Spleen (tissue), 11 donors: ENCODE measurements around the gene SERINC5. TPM values are rescaled to one million over a fixed set of nuclear protein-coding genes. Genes with fewer than 3 reads are reported as not detected.
A peak's percentile ranks its signal among the peaks of the same experiment; 100 is the strongest.
"Not testable (repeated sequence)": the region's sequence is repeated elsewhere in the genome, so short reads cannot be mapped to it uniquely, and the experiment has no call there.

ENCODE experiments used
- DNase-seq: peaks from one replicate; pipeline ENCODE4 v3.0.0-alpha.2; 2020
- H3K27ac ChIP-seq, 8 donors: fragments of 200-600 bp; sonication (generic) in 7 of 8; 1 replicate in 4 of 8; 2 replicates in 4 of 8; pipeline versions ENCODE4 v1.5.0 to v1.8.0; 2016 to 2021; ENCODE audit warnings: inconsistent platforms in 4 of 8, mild to moderate bottlenecking in 4 of 8, moderate library complexity in 1 of 8
- H3K27me3 ChIP-seq, 7 donors: fragments of 200-600 bp; sonication (generic) in 6 of 7; replicated peaks in 1 of 7; 1 replicate in 4 of 7; 2 replicates in 3 of 7; pipeline versions ENCODE4 v1.5.0 to v1.8.0; 2016 to 2021; ENCODE audit warnings: inconsistent platforms in 3 of 7, mild to moderate bottlenecking in 1 of 7
- H3K36me3 ChIP-seq, 6 donors: fragments of 200-600 bp; sonication (generic) in 5 of 6; 1 replicate in 4 of 6; 2 replicates in 2 of 6; pipeline versions ENCODE4 v1.5.0 to v1.8.0; 2016 to 2021; ENCODE audit warnings: inconsistent platforms in 2 of 6
- H3K4me1 ChIP-seq, 6 donors: fragments of 200-600 bp; sonication (generic) in 5 of 6; 1 replicate in 3 of 6; 2 replicates in 3 of 6; pipeline versions ENCODE4 v1.5.0 to v1.8.0; 2016 to 2021; ENCODE audit warnings: inconsistent platforms in 3 of 6
- H3K4me3 ChIP-seq, 8 donors: fragments of 200-600 bp; sonication (generic) in 7 of 8; 1 replicate in 4 of 8; 2 replicates in 4 of 8; pipeline versions ENCODE4 v1.5.0 to v1.8.0; 2016 to 2021; ENCODE audit warnings: inconsistent platforms in 4 of 8, mild to moderate bottlenecking in 4 of 8, moderate library complexity in 2 of 8
- H3K9me3 ChIP-seq, 8 donors: fragments of 200-600 bp; sonication (generic) in 7 of 8; 1 replicate in 4 of 8; 2 replicates in 4 of 8; pipeline versions ENCODE4 v1.5.0 to v1.8.0; 2016 to 2021; ENCODE audit warnings: inconsistent platforms in 4 of 8
- POLR2A ChIP-seq, 3 donors: fragments of 450-650 bp; IDR thresholded peaks; one replicate each; pipeline ENCODE4 v1.5.1; 2017; ENCODE audit warnings: antibody characterized with exemption in 3 of 3, mild to moderate bottlenecking in 1 of 3
- POLR2AphosphoS5 ChIP-seq, 3 donors: sonication (generic); formaldehyde crosslinking; IDR thresholded peaks; one replicate each; pipeline ENCODE4 v1.5.1; 2017; ENCODE audit warnings: antibody characterized with exemption in 3 of 3
- WGBS, 5 donors: extraction: QIAGEN DNeasy Blood & Tissue Kit in 3 of 5; methylation state at CpG; one replicate each; pipeline versions ENCODE4 v1.1.5 to v1.1.7; 2013 to 2018; 5-methylcytosine and 5-hydroxymethylcytosine counted together
- intact Hi-C: fragments of 100-400 bp; cut with DNase I; formaldehyde crosslinking; loops from one replicate; pipeline ENCODE4 v1.15.0; 2023; ENCODE audit warnings: low total_unique reads
- polyA plus RNA-seq, 3 donors: library from polyadenylated mRNA; stranded (reverse); fragments of 200-250 nt; gene quantifications; one replicate each; pipeline ENCODE4 v1.2.1, GENCODE V29; 2013
- total RNA-seq, 7 donors: library from RNA; depleted of rRNA in 3 of 7; stranded (reverse); fragments of >200 nt in 3 of 7; fragmentation: NEBNext Ultra II Directional in 4 of 7; extraction: Animal tissue kit (Norgen Biotek cat#: 25700) in 4 of 7; gene quantifications; one replicate each; pipeline versions ENCODE4 v1.1.0 to v1.2.1, GENCODE V29; 2016 to 2021
- TF ChIP-seq, protein P1 (sequence below), 11 experiments: fragments of 200-600 bp in 7 of 11; fragments of 450-650 bp in 4 of 11; sonication (generic) in 4 of 11; IDR thresholded peaks in 8 of 11; conservative IDR thresholded peaks in 3 of 11; 1 replicate in 7 of 11; 2 replicates in 4 of 11; pipeline versions ENCODE4 v1.4.0 to v1.8.0; 2016 to 2021; ENCODE audit warnings: antibody characterized with exemption in 11 of 11, inconsistent platforms in 4 of 11, mild to moderate bottlenecking in 1 of 11
- donor health status: healthy with polysubstance abuse.
- donor health status: DM: no; HTN: no; CAD: no; lungs with moderate emphysema.
- donor health status: DM: no; HTN: no; CAD: no.
- donor health status: Bipolar disorder and iron deficiency.
- donor health status: healthy.
- donor health status: DM: no; HTN: no; CAD: no.
- donor health status: DM: yes; HTN: yes; CAD: no.

Gene SERINC5
- total and polyA plus RNA-seq, 10 donors = 1.5 to 29.8 (median 21.2) TPM

- H3K4me3 ChIP-seq = no peak overlapping the region
- H3K36me3 ChIP-seq = peaks cover 0 to 34% (median 0%) of the 10 kb centered on the region in 6 donors
- peaks cover 13 to 98% (median 36%) of the 10 kb centered on the region in 6 donors for H3K4me1 ChIP-seq
- H3K27me3 ChIP-seq = no peaks in the 10 kb centered on the region
- TF ChIP-seq POLR2A (IDR thresholded peaks at IDR 0.05) (no peak), POLR2AphosphoS5 (IDR thresholded peaks at IDR 0.05) (peak; percentile 40 to 85 (median 68))
- intact Hi-C loops = no loop called here
- WGBS, 5 donors = 32 to 59% (median 48%) methylated on average over 12 to 13 of the region's 13 CpGs
- peak; percentile 87 for DNase-seq
- no peaks in the 10 kb centered on the region for H3K9me3 ChIP-seq
- H3K27ac ChIP-seq = peak overlapping the region; percentile 61 to 85 (median 79)
Measured at GRCh38 chr5:80141147-80141671, 114.6 kb downstream of the SERINC5 start.

- peaks cover 13 to 100% (median 44%) of the 10 kb centered on the region in 6 donors for H3K4me1 ChIP-seq
- no peak for DNase-seq
- peak overlapping the region; percentile 61 to 85 (median 79) for H3K27ac ChIP-seq
- H3K36me3 ChIP-seq = peaks cover 0 to 27% (median 0%) of the 10 kb centered on the region in 6 donors
- H3K9me3 ChIP-seq = no peaks in the 10 kb centered on the region
- intact Hi-C loops = no loop called here
- TF ChIP-seq, protein P1, sequence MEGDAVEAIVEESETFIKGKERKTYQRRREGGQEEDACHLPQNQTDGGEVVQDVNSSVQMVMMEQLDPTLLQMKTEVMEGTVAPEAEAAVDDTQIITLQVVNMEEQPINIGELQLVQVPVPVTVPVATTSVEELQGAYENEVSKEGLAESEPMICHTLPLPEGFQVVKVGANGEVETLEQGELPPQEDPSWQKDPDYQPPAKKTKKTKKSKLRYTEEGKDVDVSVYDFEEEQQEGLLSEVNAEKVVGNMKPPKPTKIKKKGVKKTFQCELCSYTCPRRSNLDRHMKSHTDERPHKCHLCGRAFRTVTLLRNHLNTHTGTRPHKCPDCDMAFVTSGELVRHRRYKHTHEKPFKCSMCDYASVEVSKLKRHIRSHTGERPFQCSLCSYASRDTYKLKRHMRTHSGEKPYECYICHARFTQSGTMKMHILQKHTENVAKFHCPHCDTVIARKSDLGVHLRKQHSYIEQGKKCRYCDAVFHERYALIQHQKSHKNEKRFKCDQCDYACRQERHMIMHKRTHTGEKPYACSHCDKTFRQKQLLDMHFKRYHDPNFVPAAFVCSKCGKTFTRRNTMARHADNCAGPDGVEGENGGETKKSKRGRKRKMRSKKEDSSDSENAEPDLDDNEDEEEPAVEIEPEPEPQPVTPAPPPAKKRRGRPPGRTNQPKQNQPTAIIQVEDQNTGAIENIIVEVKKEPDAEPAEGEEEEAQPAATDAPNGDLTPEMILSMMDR (IDR thresholded peaks at IDR 0.05 in 8 of 11, conservative IDR thresholded peaks at IDR 0.05 in 3 of 11) = no peak
- TF ChIP-seq POLR2A (IDR thresholded peaks at IDR 0.05) (no peak), POLR2AphosphoS5 (IDR thresholded peaks at IDR 0.05) (no peak)
- no peak overlapping the region for H3K4me3 ChIP-seq
- 68 to 89% (median 84%) methylated on average over 3 of the region's 3 CpGs for WGBS, 5 donors
- H3K27me3 ChIP-seq = no peaks in the 10 kb centered on the region
Measured at GRCh38 chr5:80140496-80140895, 115.4 kb downstream of the SERINC5 start.

DNA sequence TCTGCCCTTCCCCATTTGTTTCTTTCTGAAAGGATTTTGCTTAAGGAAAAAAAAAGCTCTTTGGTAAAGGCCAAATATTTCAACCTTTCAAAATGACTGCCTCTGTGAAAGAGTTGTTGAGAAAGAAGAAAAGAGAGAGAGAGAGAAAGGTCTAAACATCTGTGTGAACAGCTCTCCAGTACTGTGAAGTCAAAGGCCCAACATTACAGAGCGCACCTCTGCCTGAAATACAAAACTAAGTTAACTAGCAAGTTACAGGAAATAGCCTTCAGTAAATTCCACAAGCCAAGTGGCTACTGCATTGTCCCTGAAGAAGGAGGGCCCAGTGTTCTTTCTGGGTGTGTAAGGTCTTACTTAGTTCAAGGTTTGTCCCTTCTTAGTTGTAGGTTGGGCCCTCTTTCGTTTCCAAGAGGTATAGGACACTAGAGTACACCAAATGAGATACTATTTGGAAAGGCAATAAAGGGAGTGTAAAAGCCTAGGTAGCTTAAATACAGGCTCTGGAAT is 116.3 kb downstream of the SERINC5 start:
- Histone ChIP-seq H3K4me3 (no peak overlapping the region), H3K9me3 (no peaks in the 10 kb centered on the region), H3K4me1 (peaks cover 13 to 100% (median 51%) of the 10 kb centered on the region in 6 donors), H3K27ac (peak overlapping the region in 6 of 8 donors; percentile 15 to 85 (median 59)), H3K27me3 (no peaks in the 10 kb centered on the region), H3K36me3 (peaks cover 0 to 18% (median 0%) of the 10 kb centered on the region in 6 donors)
- WGBS, 5 donors = 73 to 85% (median 80%) methylated on average over 2 of the region's 2 CpGs
- TF ChIP-seq POLR2AphosphoS5 (IDR thresholded peaks at IDR 0.05) = no peak
- TF ChIP-seq, protein P1 (IDR thresholded peaks at IDR 0.05 in 8 of 11, conservative IDR thresholded peaks at IDR 0.05 in 3 of 11) = no peak
- TF ChIP-seq POLR2A (IDR thresholded peaks at IDR 0.05) = no peak
- DNase-seq = no peak
- intact Hi-C loops = no loop called here

DNA sequence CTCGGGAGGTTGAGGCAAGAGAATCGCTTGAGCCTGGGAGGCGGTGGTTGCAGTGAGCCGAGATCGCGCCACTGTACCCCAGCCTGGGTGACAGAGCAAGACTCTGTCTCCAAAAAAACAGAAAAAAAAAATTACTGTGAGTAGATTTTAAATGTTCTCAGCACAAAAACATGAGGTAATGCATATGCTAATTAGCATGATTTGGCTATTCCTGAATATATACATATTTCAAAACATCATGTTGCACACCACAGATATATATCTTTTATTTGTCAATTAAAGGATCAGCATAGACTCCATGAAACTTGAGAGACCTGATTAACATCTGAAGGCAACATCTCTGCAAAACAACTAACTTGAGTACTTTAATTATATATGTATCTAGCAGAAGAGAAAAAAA is 117.4 kb downstream of the SERINC5 start:
- H3K4me1 ChIP-seq = peaks cover 13 to 100% (median 49%) of the 10 kb centered on the region in 6 donors
- no peak overlapping the region for H3K4me3 ChIP-seq
- intact Hi-C loops = no loop called here
- no peaks in the 10 kb centered on the region for H3K27me3 ChIP-seq
- no peak for DNase-seq
- peak overlapping the region in 4 of 8 donors; percentile 81 to 87 (median 84) for H3K27ac ChIP-seq
- H3K36me3 ChIP-seq = peaks cover 0 to 10% (median 0%) of the 10 kb centered on the region in 6 donors
- TF ChIP-seq POLR2AphosphoS5 (IDR thresholded peaks at IDR 0.05) (no peak), POLR2A (IDR thresholded peaks at IDR 0.05) (no peak)
- TF ChIP-seq, protein P1 (IDR thresholded peaks at IDR 0.05 in 8 of 11, conservative IDR thresholded peaks at IDR 0.05 in 3 of 11) = no peak
- 95 to 97% (median 96%) methylated on average over 6 of the region's 6 CpGs for WGBS, 5 donors
- no peaks in the 10 kb centered on the region for H3K9me3 ChIP-seq

GRCh38 chr5:80136798-80137197 is 119.0 kb downstream of the SERINC5 start:
- 70 to 83% (median 74%) methylated on average over 7 of the region's 7 CpGs for WGBS, 5 donors
- intact Hi-C loops = not testable (repeated sequence)
- H3K27ac ChIP-seq = peak overlapping the region in 7 of 8 donors; percentile 45 to 87 (median 81)

More at GRCh38 chr5:80136798-80137197, 119.0 kb downstream of the SERINC5 start:
- H3K9me3 ChIP-seq, H3K36me3 ChIP-seq, DNase-seq, H3K27me3 ChIP-seq: not testable (repeated sequence)
- peak overlapping the region in 1 of 8 donors; percentile 37 for H3K4me3 ChIP-seq
- H3K4me1 ChIP-seq = peaks cover 10 to 86% (median 42%) of the 10 kb centered on the region in 6 donors
